HS-5 (cell line): ENCODE measurements around the gene PRAC2.

Source experiments
- DNase-seq: peaks from one replicate; pipeline ENCODE4 v3.0.0-alpha.2; 2012; ENCODE audit warnings: low read depth

The PRAC2 gene

GRCh38 chr17:48755356-48755755, 32.4 kb downstream of the PRAC2 start:
- DNase-seq: no peak

- no peak for DNase-seq
These were observed 33.9 kb downstream of the PRAC2 start for GRCh38 chr17:48756830-48757251.

- peak; percentile 56 for DNase-seq
These were observed 34.6 kb downstream of the PRAC2 start for GRCh38 chr17:48757524-48757961.

- DNase-seq: no peak
These were observed 36.3 kb downstream of the PRAC2 start for GRCh38 chr17:48759288-48759687.

- DNase-seq: no peak
These were observed 37.4 kb downstream of the PRAC2 start for GRCh38 chr17:48760411-48760810.

GRCh38 chr17:48761114-48761513, 38.1 kb downstream of the PRAC2 start:
- no peak for DNase-seq

- DNase-seq: no peak
These were observed 44.3 kb downstream of the PRAC2 start for GRCh38 chr17:48767263-48767774.

GRCh38 chr17:48769009-48769675, 46.2 kb downstream of the PRAC2 start:
- no peak for DNase-seq

- no peak for DNase-seq
These were observed 48.0 kb downstream of the PRAC2 start for GRCh38 chr17:48770954-48771353.

GRCh38 chr17:48773245-48773644, 50.3 kb downstream of the PRAC2 start:
- no peak for DNase-seq
